Keratinocyte (primary cell): ENCODE data around the gene HOXD4. TPM values are rescaled to one million over a fixed set of nuclear protein-coding genes. Genes with fewer than 3 reads are reported as not detected.

Source experiments
- DNase-seq: peaks from one replicate; pipeline ENCODE4 v3.0.0-alpha.2; 2011; ENCODE audit warnings: low read depth, missing footprints, low spot score
- FAIRE-seq: peaks from 2 replicates; lab custom pipeline; 2011; peaks lifted over from hg19 to GRCh38; lab: Jason Lieb, UNC
- H2AFZ ChIP-seq: 2 replicates; pipeline ENCODE4 v1.6.0; 2012; ENCODE audit warnings: low read length, control low read depth, inconsistent platforms; ENCODE audit not compliant: control insufficient read depth
- H3K27ac ChIP-seq: 2 replicates; pipeline ENCODE4 v1.5.1; 2011; ENCODE audit warnings: low read length; ENCODE audit not compliant: control insufficient read depth, insufficient read depth
- H3K27me3 ChIP-seq: 3 replicates; pipeline ENCODE4 v1.6.0; 2011; ENCODE audit warnings: low read length; ENCODE audit not compliant: control insufficient read depth, insufficient read depth; ENCODE audit errors: extremely low read depth
- H3K36me3 ChIP-seq, 2 experiments: 2 replicates in 1 of 2; 3 replicates in 1 of 2; pipeline ENCODE4 v1.5.1; 2011; ENCODE audit warnings: low read length in 2 of 2, mild to moderate bottlenecking in 1 of 2; ENCODE audit not compliant: control insufficient read depth in 2 of 2, insufficient read depth in 2 of 2; ENCODE audit errors: extremely low read depth in 1 of 2
- H3K4me1 ChIP-seq: 3 replicates; pipeline ENCODE4 v1.5.1; 2011; ENCODE audit warnings: low read length; ENCODE audit not compliant: control insufficient read depth, insufficient read depth; ENCODE audit errors: extremely low read depth
- H3K4me2 ChIP-seq: 3 replicates; pipeline ENCODE4 v1.6.0; 2011; ENCODE audit warnings: low read depth, low read length; ENCODE audit not compliant: control insufficient read depth, insufficient read depth; ENCODE audit errors: extremely low read depth
- H3K4me3 ChIP-seq, 3 experiments: fragments of 200-600 bp in 1 of 3; sonication (generic) in 1 of 3; 2 replicates in 2 of 3; 3 replicates in 1 of 3; pipeline ENCODE4 v1.5.1; 2011 to 2016; ENCODE audit warnings: low read length in 3 of 3, mild to moderate bottlenecking in 3 of 3, control low read depth in 2 of 3, inconsistent platforms in 1 of 3, low read depth in 1 of 3, mixed read lengths in 1 of 3, mixed run types in 1 of 3, moderate library complexity in 1 of 3; ENCODE audit not compliant: control insufficient read depth in 2 of 3, insufficient read depth in 2 of 3; ENCODE audit errors: extremely low read depth in 1 of 3
- H3K79me2 ChIP-seq: 2 replicates; pipeline ENCODE4 v1.6.0; 2012; ENCODE audit warnings: low read length; ENCODE audit not compliant: control insufficient read depth, insufficient read depth
- H3K9ac ChIP-seq: 3 replicates; pipeline ENCODE4 v1.6.0; 2011; ENCODE audit warnings: low read length; ENCODE audit not compliant: control insufficient read depth, insufficient read depth; ENCODE audit errors: extremely low read depth
- H3K9me1 ChIP-seq: 3 replicates; pipeline ENCODE4 v1.6.0; 2011; ENCODE audit warnings: low read length; ENCODE audit not compliant: control insufficient read depth, insufficient read depth; ENCODE audit errors: extremely low read depth
- H3K9me3 ChIP-seq: 2 replicates; pipeline ENCODE4 v1.5.1; 2012; ENCODE audit warnings: low read depth, low read length; ENCODE audit not compliant: control insufficient read depth
- H4K20me1 ChIP-seq: 3 replicates; pipeline ENCODE4 v1.6.0; 2011; ENCODE audit warnings: low read length; ENCODE audit not compliant: control insufficient read depth, insufficient read depth; ENCODE audit errors: extremely low read depth
- CTCF ChIP-seq, 3 experiments: IDR thresholded peaks in 1 of 3; conservative IDR thresholded peaks in 1 of 3; optimal IDR thresholded peaks in 1 of 3; 2 replicates in 2 of 3; 3 replicates in 1 of 3; pipeline versions ENCODE3 to v1.5.1; 2011; ENCODE audit warnings: low read length in 3 of 3, mild to moderate bottlenecking in 3 of 3, moderate library complexity in 2 of 3, control low read depth in 1 of 3, inconsistent platforms in 1 of 3; ENCODE audit not compliant: insufficient read depth in 2 of 3; ENCODE audit errors: extremely low read depth in 1 of 3
- EZH2 ChIP-seq: IDR thresholded peaks from one replicate; pipeline ENCODE4 v1.6.1; 2012; ENCODE audit warnings: inconsistent platforms, mild to moderate bottlenecking, low read length, moderate library complexity
- dilution Hi-C: fragments of 300-500 bp; cut with MboI; formaldehyde crosslinking; loops from one replicate; pipeline ENCODE4 v1.7.0; 2020; ENCODE audit warnings: low sequenced_read_pairs; ENCODE audit not compliant: extremely low pct_ligation_motif_present
- polyA plus RNA-seq, 5 experiments: library from polyadenylated mRNA; depleted of rRNA in 3 of 5; stranded (reverse) in 3 of 5; stranded (forward) in 1 of 5; unstranded in 1 of 5; fragments of >200 nt; gene quantifications; 1 replicate in 1 of 5; 2 replicates in 3 of 5; 3 replicates in 1 of 5; pipeline versions ENCODE4 v1.2.1 to v1.2.3, GENCODE V29; 2011 to 2012; ENCODE audit warnings: missing spikeins in 2 of 5, low read depth in 1 of 5, low replicate concordance in 1 of 5

HOXD4 gene
- polyA plus RNA-seq, 1 donor (not counting 4 experiments of a cell fraction or from before 2014, with no cell fraction given), result not detected

GRCh38 chr2:176146645-176147044 lies 4.7 kb upstream of the HOXD4 start:
- no peaks in the 10 kb centered on the region for H4K20me1 ChIP-seq
- H3K79me2 ChIP-seq, result no peaks in the 10 kb centered on the region
- FAIRE-seq, result no peak
- H3K4me1 ChIP-seq, result no peaks in the 10 kb centered on the region
- H3K4me2 ChIP-seq, result no peak overlapping the region
- H3K9ac ChIP-seq, result no peak overlapping the region
- no peak overlapping the region for H3K4me3 ChIP-seq
- H3K27me3 ChIP-seq, result peaks cover 80% of the 10 kb centered on the region
- dilution Hi-C loops, result no loop called here
- H3K27ac ChIP-seq, result no peak overlapping the region
- TF ChIP-seq EZH2 (no peak), CTCF (optimal IDR thresholded peaks at IDR 0.05 in 1 of 3, IDR thresholded peaks at IDR 0.05 in 1 of 3, conservative IDR thresholded peaks at IDR 0.05 in 1 of 3; ENCODE audit: extremely low read depth in 1 of 3, insufficient read depth in 2 of 3, low read length in 3 of 3) (no peak)
- no peaks in the 10 kb centered on the region for H3K36me3 ChIP-seq
- H3K9me1 ChIP-seq, result no peaks in the 10 kb centered on the region
- no peak for DNase-seq
- H2AFZ ChIP-seq, result no peak overlapping the region
- H3K9me3 ChIP-seq, result no peaks in the 10 kb centered on the region

- dilution Hi-C loops, result no loop called here
- H3K9ac ChIP-seq, result no peak overlapping the region
- TF ChIP-seq EZH2 (no peak), CTCF (optimal IDR thresholded peaks at IDR 0.05 in 1 of 3, IDR thresholded peaks at IDR 0.05 in 1 of 3, conservative IDR thresholded peaks at IDR 0.05 in 1 of 3; ENCODE audit: extremely low read depth in 1 of 3, insufficient read depth in 2 of 3, low read length in 3 of 3) (no peak)
- H3K79me2 ChIP-seq, result no peaks in the 10 kb centered on the region
- no peaks in the 10 kb centered on the region for H3K36me3 ChIP-seq
- H3K27me3 ChIP-seq, result peaks cover 80% of the 10 kb centered on the region
- no peaks in the 10 kb centered on the region for H3K9me1 ChIP-seq
- no peak overlapping the region for H2AFZ ChIP-seq
- no peaks in the 10 kb centered on the region for H3K9me3 ChIP-seq
- H3K27ac ChIP-seq, result no peak overlapping the region
- FAIRE-seq (no peak), DNase-seq (no peak)
- H3K4me2 ChIP-seq, result no peak overlapping the region
- no peaks in the 10 kb centered on the region for H4K20me1 ChIP-seq
- H3K4me1 ChIP-seq, result no peaks in the 10 kb centered on the region
- no peak overlapping the region for H3K4me3 ChIP-seq
Observed at GRCh38 chr2:176147210-176147799, 4.0 kb upstream of the HOXD4 start.
